GM12878 (cell line): ENCODE measurements around the gene GPC6. TPM values are rescaled to one million over a fixed set of nuclear protein-coding genes. Genes with fewer than 3 reads are reported as not detected.

Source experiments
- ATAC-seq: fragments of 200-7000 bp; cut with Tn5 transposase; 3 replicates; pipeline ENCODE4 v1.9.1; 2020; ENCODE audit warnings: mild to moderate bottlenecking, moderate library complexity
- BruUV-seq: library from RNA; stranded (reverse); fragments of 400-500 nt; replicated peaks from 2 replicates; lab custom pipeline; 2021; lab: Mats Ljungman, UMichigan
- CTCF ChIA-PET: fragments of 300-600 bp; sonication (Branson Sonifier 250); formaldehyde crosslinking; extraction: SDS; loops from one replicate; lab custom pipeline; 2021; ENCODE audit warnings: inconsistent platforms; lab: Yijun Ruan, JAX
- POLR2A ChIA-PET: fragments of 350-600 bp; formaldehyde crosslinking; extraction: SDS; loops from one replicate; lab custom pipeline; 2021; ENCODE audit warnings: inconsistent platforms; lab: Charles Lee
- RAD21 ChIA-PET: fragments of 300-600 bp; sonication (Branson Sonifier 250); formaldehyde crosslinking; loops from one replicate; lab custom pipeline; 2023; ENCODE audit warnings: antibody characterized with exemption; ENCODE audit not compliant: unreplicated experiment; lab: Charles Lee
- SMC1A ChIA-PET: fragments of 300-600 bp; sonication (Branson Sonifier 250); formaldehyde crosslinking; loops from one replicate; lab custom pipeline; 2023; ENCODE audit not compliant: unreplicated experiment, uncharacterized antibody; lab: Charles Lee
- DNase-seq: peaks from one replicate; pipeline ENCODE4 v3.0.0-alpha.2; 2011; ENCODE audit warnings: low read depth, low spot score
- FAIRE-seq: peaks from 3 replicates; lab custom pipeline; 2011; peaks lifted over from hg19 to GRCh38; lab: Jason Lieb, UNC
- H2AFZ ChIP-seq: 2 replicates; pipeline ENCODE4 v1.6.0; 2011; ENCODE audit warnings: low read depth, low read length, control low read depth; ENCODE audit not compliant: control insufficient read depth
- H3K27ac ChIP-seq: 2 replicates; pipeline ENCODE4 v1.5.1; 2011; ENCODE audit warnings: control low read depth; ENCODE audit not compliant: control insufficient read depth, insufficient read depth
- H3K27me3 ChIP-seq, 2 experiments: replicated peaks in 1 of 2; 2 replicates each; pipeline versions ENCODE4 v1.6.0 to v1.6.1; 2011; ENCODE audit warnings: low read length in 1 of 2; ENCODE audit not compliant: control insufficient read depth in 2 of 2, insufficient read depth in 2 of 2
- H3K36me3 ChIP-seq, 2 experiments: 2 replicates each; pipeline ENCODE4 v1.5.1; 2011; ENCODE audit warnings: low read length in 1 of 2; ENCODE audit not compliant: control insufficient read depth in 2 of 2, insufficient read depth in 2 of 2
- H3K4me1 ChIP-seq: 2 replicates; pipeline ENCODE4 v1.6.1; 2011; ENCODE audit warnings: mild to moderate bottlenecking, low read length, moderate library complexity, mixed read lengths; ENCODE audit not compliant: control insufficient read depth, insufficient read depth
- H3K4me2 ChIP-seq: 2 replicates; pipeline ENCODE4 v1.6.0; 2011; ENCODE audit warnings: control low read depth; ENCODE audit not compliant: control insufficient read depth, insufficient read depth
- H3K4me3 ChIP-seq: fragments of 200-600 bp; sonication (generic); 2 replicates; pipeline ENCODE4 v1.5.1; 2016
- H3K79me2 ChIP-seq: 2 replicates; pipeline ENCODE4 v1.6.0; 2011; ENCODE audit warnings: low read length; ENCODE audit not compliant: control insufficient read depth, insufficient read depth
- H3K9ac ChIP-seq: 2 replicates; pipeline ENCODE4 v1.8.0; 2011; ENCODE audit warnings: low read length, control low read depth, mixed read lengths; ENCODE audit not compliant: control insufficient read depth, insufficient read depth
- H3K9me3 ChIP-seq: replicated peaks from 3 replicates; pipeline ENCODE4 v1.5.1; 2011; ENCODE audit warnings: mild to moderate bottlenecking, low read length; ENCODE audit not compliant: control insufficient read depth, insufficient read depth
- H4K20me1 ChIP-seq: 2 replicates; pipeline ENCODE4 v1.6.0; 2011; ENCODE audit not compliant: control insufficient read depth, insufficient read depth
- ATF7 ChIP-seq: fragments of 450-650 bp; IDR thresholded peaks from 2 replicates; pipeline ENCODE4 v1.6.1; 2016; ENCODE audit warnings: low read depth, mild to moderate bottlenecking
- CHD2 ChIP-seq: IDR thresholded peaks from 2 replicates; pipeline ENCODE4 v1.6.1; 2011; ENCODE audit warnings: low read depth, low read length, improper control_type of control experiment, borderline replicate concordance
- EGR1 ChIP-seq, 2 experiments: IDR thresholded peaks; 1 replicate in 1 of 2; 2 replicates in 1 of 2; pipeline ENCODE4 v1.6.1; 2011 to 2012; ENCODE audit warnings: low read depth in 2 of 2, low read length in 2 of 2, borderline replicate concordance in 1 of 2, mild to moderate bottlenecking in 1 of 2, moderate library complexity in 1 of 2
- ELK1 ChIP-seq: IDR thresholded peaks from 2 replicates; pipeline ENCODE4 v1.6.1; 2012; ENCODE audit warnings: low read depth, low read length, improper control_type of control experiment
- HSF1 ChIP-seq: fragments of 150-350 bp; IDR thresholded peaks from 2 replicates; pipeline ENCODE4 v1.6.1; 2014; ENCODE audit warnings: mild to moderate bottlenecking, low read depth, low read length
- MEF2A ChIP-seq: IDR thresholded peaks from 2 replicates; pipeline ENCODE4 v1.6.1; 2011; ENCODE audit warnings: low read depth, mild to moderate bottlenecking, low read length, moderate library complexity; ENCODE audit not compliant: insufficient read depth
- NFYA ChIP-seq: IDR thresholded peaks from 2 replicates; pipeline ENCODE4 v1.6.1; 2011; ENCODE audit warnings: low read depth, mild to moderate bottlenecking, low read length, improper control_type of control experiment, borderline replicate concordance
- SIN3A ChIP-seq: IDR thresholded peaks from 2 replicates; pipeline ENCODE4 v1.6.1; 2012; ENCODE audit warnings: low read depth, low read length, improper control_type of control experiment
- SMARCA5 ChIP-seq: fragments of 450-650 bp; IDR thresholded peaks from 2 replicates; pipeline ENCODE4 v1.6.1; 2017; ENCODE audit warnings: mild to moderate bottlenecking
- SREBF1 ChIP-seq: IDR thresholded peaks from 2 replicates; pipeline ENCODE4 v1.6.1; 2012; ENCODE audit warnings: mild to moderate bottlenecking, low read length
- SUPT20H ChIP-seq: IDR thresholded peaks from 2 replicates; pipeline ENCODE4 v1.6.1; 2011; ENCODE audit warnings: low read depth, mild to moderate bottlenecking, low read length, moderate library complexity, borderline replicate concordance; ENCODE audit not compliant: control insufficient read depth
- ZNF274 ChIP-seq: IDR thresholded peaks from one replicate; pipeline ENCODE4 v1.8.0; 2011; ENCODE audit not compliant: insufficient read length, insufficient read depth
- WGBS: methylation state at CpG from one replicate; pipeline ENCODE4 v1.1.6; 2016; ENCODE audit warnings: low lambda C conversion rate; ENCODE audit not compliant: insufficient replicate concordance, insufficient coverage; ENCODE audit errors: missing lambda C conversion rate; 5-methylcytosine and 5-hydroxymethylcytosine counted together
- in situ Hi-C: fragments of 300-500 bp; cut with MboI; formaldehyde crosslinking; loops from 9 replicates; pipeline ENCODE4 v1.14.3; 2018; ENCODE audit warnings: mixed read lengths
- intact Hi-C: fragments of 100-400 bp; cut with micrococcal nuclease; formaldehyde crosslinking; loops from one replicate; pipeline ENCODE4 v1.14.2; 2022; ENCODE audit not compliant: unreplicated experiment
- polyA plus RNA-seq, 11 experiments: library from polyadenylated mRNA; depleted of rRNA in 4 of 11; unstranded in 6 of 11; stranded (reverse) in 5 of 11; fragments of >200 nt; fragmentation: Nextera tagmentation in 4 of 11; fragmentation: Illumina TruSeq in 1 of 11; extraction: Ambion mirVana in 4 of 11; extraction: Trizol in 1 of 11; gene quantifications; 1 replicate in 1 of 11; 2 replicates in 10 of 11; pipeline versions ENCODE4 v1.2.1 to v1.2.3, GENCODE V29; 2011 to 2016; ENCODE audit warnings: inconsistent platforms in 2 of 11, missing spikeins in 2 of 11, low read depth in 1 of 11
- total RNA-seq, 4 experiments: library from RNA; depleted of rRNA in 3 of 4; stranded (reverse); fragments of >200 nt in 3 of 4; fragmentation: Illumina TruSeq in 1 of 4; extraction: Trizol in 1 of 4; gene quantifications; 2 replicates each; pipeline versions ENCODE4 v1.2.1 to v1.2.3, GENCODE V29; 2013 to 2021
- TF ChIP-seq, protein P1 (sequence below): fragments of 450-650 bp; IDR thresholded peaks from 2 replicates; pipeline ENCODE4 v1.6.1; 2014; ENCODE audit warnings: mild to moderate bottlenecking
- TF ChIP-seq, protein P2 (sequence below): IDR thresholded peaks from 2 replicates; pipeline ENCODE4 v1.6.1; 2011; ENCODE audit warnings: borderline replicate concordance, low read depth, mild to moderate bottlenecking, moderate library complexity, mixed read lengths, low read length; ENCODE audit not compliant: insufficient read depth; ENCODE audit errors: extremely low read length

Gene GPC6
- total and polyA plus RNA-seq, 10 of the 15 experiments (the other 5 are each of a cell fraction or from before 2014, with no cell fraction given) = 0.03 to 0.04 (median 0.03) TPM; not detected in 7

DNA sequence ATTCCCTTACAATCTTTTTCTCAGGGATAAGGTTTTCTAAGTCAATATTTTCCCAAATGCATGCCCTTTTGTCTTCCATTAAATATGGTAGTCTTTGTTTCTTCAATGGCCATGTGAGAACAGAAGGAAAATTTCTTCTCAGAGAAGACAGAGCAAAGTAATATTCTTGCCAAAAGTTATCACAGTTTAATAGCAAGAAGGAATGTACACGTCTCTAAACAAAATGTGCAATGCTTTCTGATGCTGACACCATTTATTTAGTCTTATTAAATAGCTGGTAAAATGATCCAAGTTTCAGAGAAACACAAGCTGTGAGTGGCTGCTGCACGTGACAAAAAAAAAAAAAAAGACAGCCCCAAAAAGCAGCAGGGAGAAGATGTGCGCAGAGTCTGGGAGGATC lies 542.5 kb downstream of the GPC6 start:
- no peak overlapping the region for H3K4me2 ChIP-seq
- WGBS = 33% methylated on average over 3 of the region's 3 CpGs

GRCh38 chr13:93769607-93770006 lies 543.0 kb downstream of the GPC6 start:
- no peak overlapping the region for H3K9ac ChIP-seq
- ChIA-PET CTCF (no interaction called here), RAD21 (no interaction called here), POLR2A (no interaction called here), SMC1A (no interaction called here)
- H3K9me3 ChIP-seq = no peaks in the 10 kb centered on the region
- no peak overlapping the region for H3K4me3 ChIP-seq
- no peak overlapping the region for H3K4me2 ChIP-seq
- H4K20me1 ChIP-seq = no peaks in the 10 kb centered on the region
- H3K27ac ChIP-seq = no peak overlapping the region
- no peaks in the 10 kb centered on the region for H3K4me1 ChIP-seq
- DNase-seq = no peak
- WGBS = 0% methylated on average over 1 of the region's 1 CpG
- FAIRE-seq = no peak
- H3K79me2 ChIP-seq = no peaks in the 10 kb centered on the region
- intact Hi-C loops (no loop called here), in situ Hi-C loops (no loop called here)
- no peak overlapping the region for H2AFZ ChIP-seq
- H3K27me3 ChIP-seq = no peaks in the 10 kb centered on the region
- no TSS peak for BruUV-seq
- no peak for ATAC-seq
- H3K36me3 ChIP-seq = no peaks in the 10 kb centered on the region
- TF ChIP-seq HSF1 = no peak
- TF ChIP-seq CHD2 = no peak
- TF ChIP-seq, protein P1, sequence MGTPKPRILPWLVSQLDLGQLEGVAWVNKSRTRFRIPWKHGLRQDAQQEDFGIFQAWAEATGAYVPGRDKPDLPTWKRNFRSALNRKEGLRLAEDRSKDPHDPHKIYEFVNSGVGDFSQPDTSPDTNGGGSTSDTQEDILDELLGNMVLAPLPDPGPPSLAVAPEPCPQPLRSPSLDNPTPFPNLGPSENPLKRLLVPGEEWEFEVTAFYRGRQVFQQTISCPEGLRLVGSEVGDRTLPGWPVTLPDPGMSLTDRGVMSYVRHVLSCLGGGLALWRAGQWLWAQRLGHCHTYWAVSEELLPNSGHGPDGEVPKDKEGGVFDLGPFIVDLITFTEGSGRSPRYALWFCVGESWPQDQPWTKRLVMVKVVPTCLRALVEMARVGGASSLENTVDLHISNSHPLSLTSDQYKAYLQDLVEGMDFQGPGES = no peak
- no peak for TF ChIP-seq SIN3A
- no peak for TF ChIP-seq ZNF274
- no peak for TF ChIP-seq SUPT20H
- no peak for TF ChIP-seq MEF2A
- TF ChIP-seq, protein P2, sequence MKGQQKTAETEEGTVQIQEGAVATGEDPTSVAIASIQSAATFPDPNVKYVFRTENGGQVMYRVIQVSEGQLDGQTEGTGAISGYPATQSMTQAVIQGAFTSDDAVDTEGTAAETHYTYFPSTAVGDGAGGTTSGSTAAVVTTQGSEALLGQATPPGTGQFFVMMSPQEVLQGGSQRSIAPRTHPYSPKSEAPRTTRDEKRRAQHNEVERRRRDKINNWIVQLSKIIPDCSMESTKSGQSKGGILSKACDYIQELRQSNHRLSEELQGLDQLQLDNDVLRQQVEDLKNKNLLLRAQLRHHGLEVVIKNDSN = no peak
- no peak for TF ChIP-seq ELK1

More for the DNA sequence above, 542.5 kb downstream of the GPC6 start:
- Histone ChIP-seq H3K36me3 (no peaks in the 10 kb centered on the region), H3K9me3 (no peaks in the 10 kb centered on the region), H4K20me1 (no peaks in the 10 kb centered on the region), H3K4me3 (no peak overlapping the region), H3K9ac (no peak overlapping the region), H2AFZ (no peak overlapping the region), H3K27me3 (no peaks in the 10 kb centered on the region), H3K79me2 (no peaks in the 10 kb centered on the region), H3K27ac (no peak overlapping the region), H3K4me1 (no peaks in the 10 kb centered on the region)
- RAD21 ChIA-PET = no interaction called here
- intact Hi-C loops (no loop called here), in situ Hi-C loops (no loop called here)
- POLR2A ChIA-PET = no interaction called here
- FAIRE-seq = no peak
- ATAC-seq = no peak
- CTCF ChIA-PET = no interaction called here
- TF ChIP-seq NFYA (no peak), SMARCA5 (no peak), SREBF1 (no peak), ATF7 (no peak), EGR1 (IDR thresholded peaks at IDR 0.05; ENCODE audit: borderline replicate concordance in 1 of 2, low read depth in 2 of 2, low read length in 2 of 2) (no peak)
- DNase-seq = no peak
- no TSS peak for BruUV-seq
- SMC1A ChIA-PET = no interaction called here
